ENCODE measurements around the gene CBLIF.

CBLIF gene

DNA sequence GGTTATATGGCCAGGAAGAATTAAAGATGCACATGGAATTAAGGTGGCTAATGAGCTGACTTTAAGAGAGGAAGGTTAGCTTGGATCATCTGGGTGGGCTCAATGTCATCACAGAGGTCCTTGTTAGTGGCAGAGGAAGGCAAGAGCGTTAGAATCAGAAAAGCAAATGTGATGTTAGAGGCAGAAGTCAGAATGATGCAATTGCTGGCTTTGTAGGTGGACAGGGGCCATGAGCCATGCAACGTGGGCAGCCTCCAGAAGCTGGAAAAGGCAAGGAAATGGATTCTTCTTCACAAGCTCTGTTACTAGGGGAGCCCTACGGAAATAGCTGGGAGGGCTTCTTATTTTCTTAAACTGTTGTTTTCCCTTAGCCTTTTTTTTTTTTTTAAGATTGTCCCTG, 2.3 kb upstream of the CBLIF start:
- FAIRE-seq (no peak), DNase-seq (ENCODE audit: insufficient read length, low spot score) (no peak)

DNA sequence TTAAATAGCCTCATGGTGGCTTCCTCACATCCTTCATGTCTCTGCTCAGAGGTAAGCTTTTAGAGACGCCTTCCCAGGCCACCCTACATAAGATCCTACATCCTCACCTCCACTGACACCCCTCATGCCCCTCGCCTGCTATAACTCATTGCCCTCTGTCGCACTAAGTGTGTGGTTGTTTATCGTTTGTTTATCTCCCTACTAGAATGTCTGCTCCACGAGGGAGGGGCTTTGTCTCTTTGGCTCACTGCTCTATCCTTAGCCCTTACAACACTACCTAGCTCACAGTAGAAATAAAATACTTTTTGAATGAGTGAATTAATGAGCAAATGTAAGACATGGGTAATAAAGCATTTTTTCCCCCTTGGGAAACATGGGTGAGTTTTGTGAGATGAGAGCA, 1.3 kb upstream of the CBLIF start:
- DNase-seq (ENCODE audit: insufficient read length, low spot score) (no peak), FAIRE-seq (no peak)
- TF ChIP-seq, protein P1, sequence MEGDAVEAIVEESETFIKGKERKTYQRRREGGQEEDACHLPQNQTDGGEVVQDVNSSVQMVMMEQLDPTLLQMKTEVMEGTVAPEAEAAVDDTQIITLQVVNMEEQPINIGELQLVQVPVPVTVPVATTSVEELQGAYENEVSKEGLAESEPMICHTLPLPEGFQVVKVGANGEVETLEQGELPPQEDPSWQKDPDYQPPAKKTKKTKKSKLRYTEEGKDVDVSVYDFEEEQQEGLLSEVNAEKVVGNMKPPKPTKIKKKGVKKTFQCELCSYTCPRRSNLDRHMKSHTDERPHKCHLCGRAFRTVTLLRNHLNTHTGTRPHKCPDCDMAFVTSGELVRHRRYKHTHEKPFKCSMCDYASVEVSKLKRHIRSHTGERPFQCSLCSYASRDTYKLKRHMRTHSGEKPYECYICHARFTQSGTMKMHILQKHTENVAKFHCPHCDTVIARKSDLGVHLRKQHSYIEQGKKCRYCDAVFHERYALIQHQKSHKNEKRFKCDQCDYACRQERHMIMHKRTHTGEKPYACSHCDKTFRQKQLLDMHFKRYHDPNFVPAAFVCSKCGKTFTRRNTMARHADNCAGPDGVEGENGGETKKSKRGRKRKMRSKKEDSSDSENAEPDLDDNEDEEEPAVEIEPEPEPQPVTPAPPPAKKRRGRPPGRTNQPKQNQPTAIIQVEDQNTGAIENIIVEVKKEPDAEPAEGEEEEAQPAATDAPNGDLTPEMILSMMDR (IDR thresholded peaks at IDR 0.05; ENCODE audit: insufficient read depth, missing control alignments), result no peak

More for the DNA sequence above, 2.3 kb upstream of the CBLIF start:
- TF ChIP-seq, protein P1 (IDR thresholded peaks at IDR 0.05; ENCODE audit: insufficient read depth, missing control alignments), result no peak

DNA sequence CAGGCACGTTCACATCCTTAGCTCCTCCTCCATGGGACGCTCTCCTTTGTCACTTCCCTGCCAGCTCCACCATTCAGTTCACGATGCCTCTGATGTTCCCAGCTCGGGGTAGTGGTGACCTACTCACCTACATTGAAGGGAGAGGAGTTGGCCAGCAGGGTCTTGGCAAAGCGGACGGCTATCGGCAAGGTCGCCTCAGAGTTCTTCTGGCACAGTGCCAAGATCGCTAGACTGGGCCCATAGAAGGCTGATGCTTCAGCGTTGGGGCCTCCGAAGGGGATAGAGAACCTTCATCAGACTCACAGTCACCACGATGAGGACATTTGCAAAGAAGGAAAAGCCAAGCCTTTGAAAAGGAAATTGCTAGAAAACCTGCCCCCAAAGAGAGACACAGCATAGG, 3.0 kb downstream of the CBLIF start:
- DNase-seq (ENCODE audit: insufficient read length, low spot score) (no peak), FAIRE-seq (no peak)
- TF ChIP-seq, protein P1 (IDR thresholded peaks at IDR 0.05; ENCODE audit: insufficient read depth, missing control alignments), result no peak

DNA sequence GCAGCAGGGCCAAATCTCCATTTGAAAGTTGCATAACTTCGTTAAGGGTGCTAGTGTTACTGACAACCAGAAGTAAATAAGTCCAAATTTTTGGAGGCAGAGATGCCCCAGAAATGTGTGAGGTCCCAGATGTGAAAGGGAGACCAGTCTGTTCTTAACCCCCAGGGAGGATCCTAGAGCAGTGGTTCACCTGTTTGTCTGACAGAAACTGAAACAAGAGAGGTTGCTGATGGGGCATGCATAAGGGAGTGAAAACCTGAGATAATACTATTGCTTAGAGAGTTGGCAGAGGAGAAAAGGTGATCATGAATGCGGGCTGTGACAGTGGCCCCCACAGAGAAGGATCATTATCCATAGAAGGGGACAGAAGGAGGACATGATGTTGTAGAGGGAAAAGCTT, 3.8 kb downstream of the CBLIF start:
- DNase-seq (ENCODE audit: insufficient read length, low spot score), result no peak
- TF ChIP-seq, protein P1 (IDR thresholded peaks at IDR 0.05; ENCODE audit: insufficient read depth, missing control alignments), result no peak
- no peak for FAIRE-seq

DNA sequence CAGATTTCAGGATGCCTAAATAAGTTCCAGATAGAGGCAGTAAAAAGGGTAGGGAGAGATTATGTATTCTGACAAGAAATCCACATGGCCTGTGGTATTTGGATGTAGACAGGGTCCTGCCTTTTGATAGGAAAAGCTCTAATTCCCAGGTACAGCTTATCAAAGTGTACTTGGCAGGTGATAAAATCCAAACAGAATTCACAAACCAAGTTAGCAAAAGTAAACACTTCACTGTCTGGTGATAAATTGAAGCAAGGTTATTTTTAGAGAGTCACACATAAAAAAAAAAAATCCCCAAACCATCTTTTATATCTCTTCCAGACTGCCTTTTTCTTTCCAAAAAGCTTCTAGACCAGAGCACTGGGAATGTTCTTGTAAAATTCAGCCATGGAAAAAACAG, 5.7 kb downstream of the CBLIF start:
- DNase-seq (ENCODE audit: insufficient read length, low spot score) (no peak), FAIRE-seq (no peak)
- TF ChIP-seq, protein P1 (IDR thresholded peaks at IDR 0.05; ENCODE audit: insufficient read depth, missing control alignments), result no peak

DNA sequence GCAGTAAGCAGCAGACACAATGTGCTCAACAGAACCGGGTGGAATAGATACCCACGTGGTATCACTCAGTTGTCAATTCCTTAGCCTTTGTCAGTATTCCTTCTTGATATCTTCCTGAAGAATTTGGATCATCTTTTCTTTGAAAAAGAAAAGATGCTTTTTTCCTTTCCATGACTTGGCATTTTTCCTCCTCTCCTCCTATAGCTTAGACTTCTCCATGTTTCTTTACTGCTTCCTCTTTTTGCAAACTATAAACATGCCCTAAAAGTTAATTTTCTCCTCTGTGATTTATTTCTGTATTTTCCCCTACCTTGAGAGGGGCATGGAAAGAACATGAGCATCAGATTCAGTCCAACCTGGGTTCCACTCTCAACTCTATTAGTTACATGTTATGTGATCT, 11.7 kb downstream of the CBLIF start:
- FAIRE-seq (no peak), DNase-seq (ENCODE audit: insufficient read length, low spot score) (no peak)
- TF ChIP-seq, protein P1 (IDR thresholded peaks at IDR 0.05; ENCODE audit: insufficient read depth, missing control alignments), result no peak

DNA sequence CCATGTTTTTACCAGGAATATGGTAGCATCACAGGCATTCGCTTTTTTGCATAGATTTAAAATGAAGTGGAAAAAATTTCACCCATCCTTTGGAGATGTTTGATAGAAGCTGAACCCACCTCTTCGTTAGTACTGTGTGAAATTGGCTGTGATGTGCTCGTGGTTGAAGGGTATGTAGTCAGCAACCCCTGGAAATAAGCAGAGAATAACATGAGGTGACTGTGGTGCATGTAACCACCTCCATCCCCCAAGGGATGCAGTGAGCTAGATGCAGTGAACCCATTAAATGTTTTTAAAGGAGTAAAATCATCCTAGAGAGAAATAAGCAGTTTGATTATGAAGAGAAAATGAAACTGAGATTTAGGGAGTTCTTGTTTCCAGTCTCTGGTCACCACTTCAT, 15.9 kb downstream of the CBLIF start:
- DNase-seq (ENCODE audit: insufficient read length, low spot score) (no peak), FAIRE-seq (no peak)
- TF ChIP-seq, protein P1 (IDR thresholded peaks at IDR 0.05; ENCODE audit: insufficient read depth, missing control alignments), result no peak
